Measurements from ENCODE around the gene ZNF865.

- TF ChIP-seq ZSCAN29 (IDR thresholded peaks at IDR 0.05) (no peak), POLR2AphosphoS5 (IDR thresholded peaks at IDR 0.05; ENCODE audit: low read length) (no peak), HDAC6 (IDR thresholded peaks at IDR 0.05; ENCODE audit: unreplicated experiment) (no peak), HSF1 (IDR thresholded peaks at IDR 0.05; ENCODE audit: low read depth, low read length) (no peak)
Measured at GRCh38 chr19:55643887-55644176, 38.4 kb downstream of the ZNF865 start.
